HL-60/S4 treated with phorbol 12-myristate 13-acetate at 8.2 ng/mL for 4 days and 3 days (cell line): Measurements from ENCODE around the gene RLN3.
"Not testable (repeated sequence)": the region's sequence is repeated elsewhere in the genome, so short reads cannot be mapped to it uniquely, and the experiment has no call there.

ENCODE experiments used
- in situ Hi-C: fragments of 300-500 bp; cut with MboI; formaldehyde crosslinking; loops from 2 replicates; pipeline ENCODE4 v1.15.0; 2022; ENCODE audit warnings: low sequenced_read_pairs

Gene RLN3

GRCh38 chr19:14019100-14019499 is 8.8 kb upstream of the RLN3 start:
- in situ Hi-C loops: no loop called here

GRCh38 chr19:14019739-14020138 is 8.2 kb upstream of the RLN3 start:
- in situ Hi-C loops: not testable (repeated sequence)

- in situ Hi-C loops: no loop called here
Measured at GRCh38 chr19:14021474-14021873, 6.5 kb upstream of the RLN3 start.

- in situ Hi-C loops: no loop called here
Measured at GRCh38 chr19:14022469-14022868, 5.5 kb upstream of the RLN3 start.

GRCh38 chr19:14023404-14024235 is 4.3 kb upstream of the RLN3 start:
- in situ Hi-C loops: no loop called here

GRCh38 chr19:14026652-14027192 is 1.2 kb upstream of the RLN3 start:
- in situ Hi-C loops: not testable (repeated sequence)

- in situ Hi-C loops: no loop called here
Measured at GRCh38 chr19:14028901-14029300, 953 bp downstream of the RLN3 start.

GRCh38 chr19:14030997-14031718 is 3.2 kb downstream of the RLN3 start:
- in situ Hi-C loops: no loop called here

GRCh38 chr19:14031719-14032480 is 4.0 kb downstream of the RLN3 start, which contains the start of gene IL27RA:
TSS of gene IL27RA (plus strand) at chr19:14031762. CDS start at chr19:14031873, 111 bp downstream.
- in situ Hi-C loops: no loop called here

- in situ Hi-C loops: no loop called here
Measured at GRCh38 chr19:14033946-14034345, 6.0 kb downstream of the RLN3 start.

- in situ Hi-C loops: not testable (repeated sequence)
Measured at GRCh38 chr19:14035159-14035558, 7.2 kb downstream of the RLN3 start.

GRCh38 chr19:14035706-14036105 is 7.8 kb downstream of the RLN3 start:
- in situ Hi-C loops: no loop called here

GRCh38 chr19:14039181-14039580 is 11.2 kb downstream of the RLN3 start:
- in situ Hi-C loops: no loop called here

- in situ Hi-C loops: not testable (repeated sequence)
Measured at GRCh38 chr19:14042659-14043608, 15.0 kb downstream of the RLN3 start.

GRCh38 chr19:14047866-14048265 is 19.9 kb downstream of the RLN3 start:
- in situ Hi-C loops: not testable (repeated sequence)

- in situ Hi-C loops: no loop called here
Measured at GRCh38 chr19:14048443-14049153, 20.6 kb downstream of the RLN3 start.

GRCh38 chr19:14050512-14050911 is 22.6 kb downstream of the RLN3 start:
- in situ Hi-C loops: no loop called here

- in situ Hi-C loops: not testable (repeated sequence)
Measured at GRCh38 chr19:14050961-14051360, 23.0 kb downstream of the RLN3 start.

- in situ Hi-C loops: no loop called here
Measured at GRCh38 chr19:14051980-14052379, 24.0 kb downstream of the RLN3 start.
